Germinal center (tissue), 1 donor: ENCODE data around the gene NEDD4L.
"Not testable (repeated sequence)": the region's sequence is repeated elsewhere in the genome, so short reads cannot be mapped to it uniquely, and the experiment has no call there.

ENCODE experiments used
- DNase-seq: peaks from one replicate; pipeline ENCODE4 v3.0.0; 2012; ENCODE audit warnings: mixed read lengths, low spot score

NEDD4L gene

DNA sequence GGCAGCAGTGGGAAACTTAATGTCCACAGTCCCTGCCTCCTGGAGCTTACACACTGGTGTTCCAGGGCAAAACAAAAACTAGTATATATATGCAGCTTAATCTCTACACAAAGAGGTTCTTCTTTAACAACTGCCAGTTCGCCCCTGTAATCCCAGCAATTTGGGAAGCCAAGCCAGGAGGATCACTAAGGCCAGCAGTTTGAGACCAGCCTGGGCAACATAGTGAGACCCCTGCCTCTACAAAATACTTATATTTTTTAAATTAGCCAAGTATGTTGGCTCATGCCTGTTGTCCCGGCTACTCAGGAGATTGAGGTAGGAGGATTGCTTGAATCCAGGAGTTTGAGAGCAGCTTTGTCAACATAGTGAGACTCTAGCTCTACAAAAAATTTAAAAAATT, 17.2 kb upstream of the NEDD4L start:
- no peak for DNase-seq

DNA sequence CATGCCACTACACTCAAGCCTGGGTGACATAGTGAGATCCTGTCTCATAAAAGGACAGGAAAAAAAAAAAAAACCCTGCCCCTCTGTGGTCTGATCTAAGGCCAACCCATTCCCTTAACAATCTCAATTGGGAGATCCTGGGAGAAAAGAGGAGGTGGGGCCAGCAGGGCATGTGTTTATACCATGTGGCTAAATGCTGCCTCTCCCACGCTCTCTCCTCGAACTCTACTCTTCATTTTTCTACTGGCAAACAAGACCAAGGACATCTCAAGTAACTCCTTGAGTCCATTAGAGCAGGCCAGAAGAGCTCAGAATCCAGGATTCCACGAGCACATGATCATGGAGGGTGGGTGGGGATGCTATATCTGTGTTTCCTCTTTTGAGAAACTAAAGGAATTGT, 16.7 kb upstream of the NEDD4L start:
- no peak for DNase-seq

DNA sequence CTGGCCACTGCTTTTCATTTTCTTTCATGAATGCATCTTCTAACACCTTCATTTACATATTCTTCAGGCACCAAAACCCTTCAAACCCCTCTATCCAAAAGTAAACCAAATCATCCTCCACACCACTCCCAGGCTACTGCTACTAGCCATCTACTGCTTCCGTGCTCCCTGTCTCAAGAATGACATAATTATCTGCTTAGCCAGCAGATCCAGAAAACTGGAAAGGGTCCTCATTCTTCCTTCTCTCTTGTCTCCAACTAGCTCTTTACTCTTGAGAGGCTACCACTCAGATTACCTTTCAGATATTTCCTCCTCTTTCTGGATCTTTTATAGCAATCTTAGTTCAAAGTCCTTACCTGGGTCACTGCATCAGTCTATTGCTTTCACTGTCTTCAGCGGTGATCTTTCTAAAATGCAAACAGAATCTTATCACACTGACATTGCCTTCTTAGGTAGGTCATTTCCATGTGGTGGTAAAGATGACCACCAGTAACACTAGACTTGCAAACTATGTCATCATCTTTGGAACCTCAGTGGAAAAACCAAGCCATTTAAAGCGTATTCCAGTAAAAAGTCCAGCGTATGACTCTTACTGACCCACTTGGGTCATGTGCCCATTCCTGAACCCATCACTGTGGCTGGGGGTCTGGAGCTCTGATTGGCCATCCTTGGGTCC, 15.8 kb upstream of the NEDD4L start:
- no peak for DNase-seq

DNA sequence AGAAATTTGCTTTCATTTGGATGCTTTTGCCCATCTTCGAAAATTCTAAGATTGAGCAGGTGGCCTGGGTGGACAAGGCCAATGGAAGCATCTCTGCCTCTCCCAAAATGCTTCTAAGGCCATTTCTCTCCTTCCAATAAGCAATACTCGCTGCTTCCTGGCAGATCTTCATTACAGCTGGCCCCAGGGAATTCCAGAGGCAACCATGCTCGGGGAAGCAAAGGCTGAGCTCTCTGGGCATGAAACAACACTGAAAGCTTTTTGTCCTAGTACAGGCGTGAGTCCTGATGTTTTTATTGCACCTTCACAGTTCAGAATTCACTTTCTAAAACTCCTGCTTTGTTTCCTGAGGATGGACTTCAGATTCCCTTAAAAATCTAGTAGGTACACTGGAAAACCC, 11.8 kb upstream of the NEDD4L start:
- no peak for DNase-seq

DNA sequence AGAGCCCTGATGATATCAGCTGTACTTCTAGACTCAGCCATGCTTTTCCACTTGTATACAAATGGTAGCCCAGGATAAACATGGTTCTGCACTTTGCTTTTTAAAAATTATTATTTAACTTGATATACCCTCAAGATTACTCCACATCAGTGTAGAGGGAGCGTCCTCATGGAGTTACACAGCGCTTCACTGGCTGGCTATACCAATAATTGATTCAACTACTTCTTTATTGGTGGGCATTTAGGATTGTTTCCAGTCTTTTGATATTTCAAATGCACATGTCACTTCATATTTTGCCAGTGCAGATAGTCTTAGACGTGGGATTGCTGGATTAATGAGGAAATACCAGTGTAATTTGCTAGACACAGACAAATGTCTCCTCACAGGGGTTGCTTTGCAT, 10.8 kb upstream of the NEDD4L start:
- DNase-seq, result no peak

DNA sequence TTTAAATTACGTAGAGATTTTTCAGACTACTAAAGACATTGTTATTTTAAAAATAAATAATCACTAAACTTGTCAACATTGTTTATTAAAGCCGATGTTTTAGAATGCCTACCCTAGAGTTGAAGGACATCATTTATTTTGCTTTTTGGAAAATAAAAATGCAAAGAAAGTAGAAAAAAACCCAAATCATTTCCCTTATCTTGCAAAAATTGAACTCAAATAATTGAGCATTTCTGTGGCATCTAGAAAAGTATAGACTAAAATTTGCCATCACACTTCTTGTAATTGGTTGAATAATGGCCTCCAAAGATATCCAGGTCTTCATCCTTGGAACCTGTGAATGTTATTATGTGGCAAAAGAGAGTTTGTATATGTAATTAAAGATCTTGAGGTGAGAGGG, 9.7 kb upstream of the NEDD4L start:
- DNase-seq, result no peak

DNA sequence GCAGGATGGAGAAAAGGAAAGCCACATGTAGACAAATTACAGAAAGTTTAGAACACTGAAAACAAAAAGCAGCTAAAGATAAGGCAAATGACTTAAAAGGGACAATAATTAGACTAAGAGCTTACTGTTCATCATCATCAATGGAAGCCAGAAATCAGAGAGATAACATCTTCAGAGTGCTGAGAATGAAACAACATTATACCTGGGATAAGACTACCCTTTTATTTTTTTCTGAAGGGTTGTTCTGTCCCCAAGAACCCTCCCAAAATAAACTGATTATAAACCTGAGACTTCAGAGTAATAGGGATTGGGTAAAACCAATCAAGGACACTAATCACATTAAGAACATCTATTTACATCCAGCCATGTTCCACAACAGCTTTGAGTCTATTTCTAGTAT, 6.9 kb upstream of the NEDD4L start:
- DNase-seq, result no peak

DNA sequence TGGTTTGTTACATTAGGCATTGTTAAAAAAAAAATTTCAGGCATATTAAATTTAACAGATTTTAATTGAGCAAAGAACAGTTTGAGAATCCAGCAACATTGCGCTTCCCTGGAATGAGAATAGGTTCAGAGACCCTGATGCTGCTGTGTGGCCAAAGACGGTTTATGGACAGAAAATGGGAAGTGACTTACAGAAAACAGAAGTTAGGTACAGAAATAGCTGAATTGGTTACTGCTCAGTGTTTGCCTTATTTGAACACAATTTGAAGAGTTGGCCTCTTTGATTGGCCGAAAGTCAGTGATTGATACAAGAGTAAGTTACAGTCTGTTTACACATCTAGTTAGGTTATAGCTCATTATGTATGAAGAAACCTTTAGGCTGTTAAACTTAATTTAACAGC, 6.0 kb upstream of the NEDD4L start:
- peak; percentile 19 for DNase-seq

DNA sequence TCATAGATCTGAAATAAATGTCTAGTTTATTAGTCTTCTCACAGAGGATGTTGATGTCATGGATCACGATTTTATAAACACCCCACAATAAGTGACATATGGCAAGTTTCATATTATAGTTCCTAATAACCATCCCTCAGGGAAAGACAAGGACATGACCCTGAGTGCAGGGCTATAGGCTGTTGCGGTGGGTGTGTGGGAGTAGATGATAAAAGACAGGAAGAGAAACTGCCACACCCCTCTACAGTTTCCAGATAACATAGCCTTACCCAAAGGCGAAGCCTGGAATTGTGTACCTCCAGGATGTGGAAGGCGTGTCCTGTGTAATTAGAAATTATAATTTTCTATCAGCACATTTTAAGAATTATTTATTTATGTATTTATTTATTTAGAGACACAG, 2.4 kb upstream of the NEDD4L start:
- no peak for DNase-seq

DNA sequence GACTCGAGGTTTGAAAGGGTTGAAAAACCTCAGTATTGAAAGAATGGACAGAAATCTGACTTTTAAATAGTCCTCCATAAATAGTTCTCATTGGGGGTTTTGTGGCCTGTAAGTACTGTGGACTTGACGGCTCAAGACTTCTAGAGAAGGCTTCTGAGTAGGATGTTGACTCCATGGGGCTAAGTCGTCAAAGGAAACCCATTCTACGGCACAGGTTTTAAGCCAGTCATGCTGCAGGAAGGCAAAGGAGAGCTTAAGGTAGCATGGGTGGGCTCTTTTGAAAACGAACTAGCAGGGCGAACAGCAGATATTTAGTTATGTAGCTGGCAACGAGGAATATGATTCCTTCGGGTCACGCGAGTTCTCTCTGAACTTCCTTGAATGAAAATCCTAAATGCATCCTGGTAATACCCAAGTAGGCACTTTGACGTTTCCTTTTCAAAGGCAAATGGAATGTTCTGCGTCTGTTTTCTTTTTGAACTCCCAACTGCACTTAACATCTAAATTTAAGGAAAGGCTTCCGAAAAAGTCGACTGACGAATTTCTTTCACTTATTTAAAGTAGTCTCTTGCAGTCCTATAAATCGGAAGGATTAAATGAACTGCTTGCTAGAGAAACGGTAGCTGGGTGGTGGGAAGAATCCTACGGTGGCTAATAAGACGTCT, 1.1 kb upstream of the NEDD4L start:
- peak; percentile 11 for DNase-seq

DNA sequence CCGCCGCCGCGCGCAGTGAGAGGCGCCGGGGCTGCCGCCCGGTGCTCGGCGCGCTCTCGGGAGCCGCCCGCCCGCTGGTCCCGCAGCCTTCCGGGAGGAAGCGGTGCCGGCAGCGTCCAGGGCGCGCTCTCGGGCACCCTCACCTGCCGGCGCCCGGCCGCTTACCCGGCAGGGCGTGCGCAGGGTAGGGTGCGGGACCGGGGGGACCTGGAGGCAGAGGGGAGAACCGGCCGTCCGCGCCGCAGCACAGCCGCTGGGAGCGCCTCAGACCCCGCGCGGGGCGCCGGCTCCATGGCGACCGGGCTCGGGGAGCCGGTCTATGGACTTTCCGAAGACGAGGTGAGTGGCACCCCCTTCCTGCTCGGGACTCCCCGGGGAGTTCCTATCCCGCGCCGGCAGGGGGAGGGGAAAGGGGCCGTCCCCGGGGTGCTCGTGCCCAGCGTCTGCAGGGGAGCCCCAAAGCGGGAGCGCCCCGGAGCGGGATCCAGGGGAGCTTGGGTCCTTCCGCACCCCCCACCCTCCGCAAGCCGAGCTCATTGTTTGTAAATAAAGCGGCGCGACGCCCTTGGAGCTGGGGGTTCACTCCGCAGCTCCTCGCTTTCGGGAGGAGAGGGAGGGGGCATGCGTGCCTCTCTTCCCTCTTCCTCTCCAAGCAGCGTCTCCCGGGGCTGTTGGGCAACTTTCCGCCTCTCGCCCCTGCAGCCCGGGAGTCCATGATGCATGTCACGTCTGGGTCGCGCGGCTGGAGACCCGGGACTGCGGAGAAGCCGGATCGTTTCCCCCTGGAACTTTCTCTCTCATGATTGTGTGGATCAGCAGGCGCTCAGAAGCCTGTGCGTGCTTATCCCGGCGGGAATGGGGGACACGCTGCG, 580 bp downstream of the NEDD4L start:
- DNase-seq, result peak; percentile 38

DNA sequence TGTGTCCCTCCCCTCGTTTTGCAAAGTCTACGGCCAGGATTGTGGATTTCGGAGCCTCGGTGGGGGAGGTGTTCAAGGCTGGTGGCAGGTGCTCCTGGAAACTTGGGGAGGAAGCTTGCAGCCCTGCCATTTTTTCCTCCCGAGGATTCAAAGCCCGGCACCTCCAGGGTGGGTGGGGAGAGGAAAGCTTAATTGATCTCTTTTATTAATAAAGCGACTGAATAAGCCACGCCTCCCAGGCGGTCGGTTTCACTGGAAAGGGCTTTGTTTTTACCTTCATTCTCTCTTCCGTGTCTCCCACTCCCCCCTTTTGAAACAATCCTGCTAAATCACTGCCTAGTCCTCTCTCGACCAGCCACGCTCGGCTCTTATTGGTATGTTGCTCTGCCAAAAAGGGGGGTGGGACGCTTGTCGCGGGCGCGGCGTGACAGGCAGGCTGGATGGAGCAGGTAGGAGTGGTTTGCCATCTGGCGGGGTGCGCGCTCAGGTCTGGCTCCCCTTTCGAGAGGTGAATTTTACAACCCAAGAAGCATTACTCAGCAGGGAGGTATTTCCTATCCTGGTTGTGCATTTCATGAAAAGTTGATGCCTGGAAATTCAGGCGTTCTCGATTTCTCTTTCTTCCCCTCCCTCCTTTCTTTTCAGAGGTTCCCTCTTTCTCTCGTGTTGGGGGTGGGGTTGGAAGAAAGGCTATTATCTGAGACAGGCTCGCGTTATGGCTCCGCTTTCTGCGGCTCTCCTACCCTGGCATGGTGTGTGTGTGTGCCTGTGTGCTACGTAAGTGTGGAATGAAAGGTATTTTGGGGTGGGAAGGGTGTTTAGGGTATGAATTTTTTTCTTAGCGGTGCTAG, 1.4 kb downstream of the NEDD4L start:
- peak; percentile 40 for DNase-seq

DNA sequence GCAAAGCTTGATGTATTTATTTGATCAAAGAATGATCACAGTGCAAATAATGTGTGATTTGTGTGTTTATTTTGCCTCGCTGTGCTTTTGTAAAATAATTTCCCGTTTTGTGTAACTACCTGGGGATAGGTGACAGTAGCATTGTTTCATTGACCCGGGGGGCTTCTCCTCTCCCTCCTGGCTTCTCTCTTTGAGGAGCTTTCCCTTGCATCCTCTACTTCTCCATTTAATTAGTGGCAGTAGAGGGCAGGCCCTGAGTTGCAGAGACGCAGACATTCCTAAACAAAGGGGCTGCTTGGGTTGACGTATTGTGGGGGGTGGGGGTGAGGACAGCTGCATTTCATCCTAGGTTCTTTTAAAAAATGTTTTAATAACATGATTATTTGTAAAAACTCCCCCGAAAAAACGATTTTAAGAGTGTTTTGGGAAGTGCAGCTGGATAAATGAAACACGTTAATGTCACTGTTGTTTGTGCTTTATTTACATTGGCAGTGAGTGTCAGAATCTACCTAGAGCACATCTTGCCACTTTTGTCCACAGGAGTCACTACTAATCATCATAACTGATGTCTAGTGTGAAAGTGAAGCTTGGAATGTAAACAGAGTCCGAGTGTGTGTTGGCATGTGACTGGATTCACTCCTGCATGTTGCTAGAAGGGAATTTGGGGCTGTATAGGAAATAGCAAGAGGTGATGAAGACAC, 2.2 kb downstream of the NEDD4L start:
- DNase-seq, result no peak

DNA sequence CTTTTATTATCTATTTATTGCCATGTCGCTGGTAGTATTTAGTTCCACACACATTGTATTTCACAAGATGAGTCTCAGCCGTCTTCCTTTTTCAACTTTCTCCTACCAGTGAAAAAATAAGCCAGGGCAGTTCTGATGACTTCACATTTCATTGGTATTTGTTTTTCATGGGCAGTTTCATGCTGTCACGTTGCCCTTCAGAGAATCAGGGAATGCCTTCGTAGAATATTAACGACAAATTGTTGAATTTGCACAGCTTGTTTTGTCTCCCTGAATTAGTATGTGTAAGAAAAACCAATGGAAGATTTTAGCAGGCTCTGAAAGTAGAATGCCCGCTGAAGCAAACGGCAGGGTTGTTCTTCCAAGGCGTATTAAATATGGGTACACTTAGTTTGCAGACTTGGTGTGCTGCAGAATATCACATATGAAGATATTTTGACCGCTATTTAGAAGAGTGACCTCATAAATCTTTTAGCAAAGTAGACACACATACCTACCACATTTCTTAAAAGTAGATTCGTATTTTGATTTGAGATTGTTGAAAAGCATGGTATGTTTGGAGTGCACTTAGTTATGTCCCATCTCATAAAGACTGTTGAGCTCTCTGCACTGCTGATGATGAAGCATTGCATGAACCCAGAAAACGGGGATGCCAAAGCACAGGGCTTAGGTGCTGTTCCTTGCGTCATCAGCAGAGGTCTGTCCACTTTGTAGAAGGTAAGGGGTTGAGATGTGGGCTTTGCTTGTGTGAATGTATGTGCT, 2.9 kb downstream of the NEDD4L start:
- DNase-seq, result no peak

DNA sequence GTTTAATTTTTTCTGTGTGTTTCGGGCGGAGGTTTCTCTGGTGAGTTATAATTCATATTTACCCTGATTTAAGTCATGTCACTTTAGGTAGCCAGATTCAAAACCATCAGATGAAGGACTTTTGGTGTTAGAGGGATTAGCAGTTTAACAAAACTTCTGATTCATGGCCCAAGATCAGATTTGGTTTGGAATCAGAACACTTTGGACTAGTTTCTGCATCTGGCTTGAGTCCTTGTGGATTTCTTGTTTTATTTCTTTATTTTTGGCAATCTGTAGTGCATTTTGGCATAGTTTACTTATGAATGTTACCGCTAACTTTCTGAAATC, 3.5 kb downstream of the NEDD4L start:
- no peak for DNase-seq

DNA sequence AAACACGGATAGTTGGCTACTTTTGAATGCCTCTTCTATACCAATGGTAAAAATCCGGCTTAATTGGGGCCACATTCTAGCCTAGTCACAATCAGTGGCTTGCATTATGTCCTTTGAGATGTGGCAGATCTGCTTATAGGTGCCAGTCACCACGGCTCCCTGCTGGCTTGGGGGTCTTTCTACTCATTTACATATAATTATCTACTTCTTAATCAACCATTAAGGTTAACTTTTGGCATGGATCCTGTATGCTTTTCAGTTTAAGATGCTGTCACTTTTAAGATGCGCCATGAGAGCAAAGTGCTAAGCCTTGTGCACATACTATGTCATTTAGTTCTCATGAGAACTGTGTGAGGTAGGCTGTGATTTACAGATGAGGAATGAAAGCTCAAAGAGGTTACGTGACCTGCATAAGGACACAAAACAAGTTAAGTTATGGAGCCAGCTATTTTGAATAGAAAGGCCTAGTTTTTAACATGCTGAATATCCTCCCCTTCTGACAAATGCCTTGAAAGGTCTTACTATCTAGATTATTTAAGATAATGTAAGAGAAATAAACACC, 4.1 kb downstream of the NEDD4L start:
- no peak for DNase-seq

DNA sequence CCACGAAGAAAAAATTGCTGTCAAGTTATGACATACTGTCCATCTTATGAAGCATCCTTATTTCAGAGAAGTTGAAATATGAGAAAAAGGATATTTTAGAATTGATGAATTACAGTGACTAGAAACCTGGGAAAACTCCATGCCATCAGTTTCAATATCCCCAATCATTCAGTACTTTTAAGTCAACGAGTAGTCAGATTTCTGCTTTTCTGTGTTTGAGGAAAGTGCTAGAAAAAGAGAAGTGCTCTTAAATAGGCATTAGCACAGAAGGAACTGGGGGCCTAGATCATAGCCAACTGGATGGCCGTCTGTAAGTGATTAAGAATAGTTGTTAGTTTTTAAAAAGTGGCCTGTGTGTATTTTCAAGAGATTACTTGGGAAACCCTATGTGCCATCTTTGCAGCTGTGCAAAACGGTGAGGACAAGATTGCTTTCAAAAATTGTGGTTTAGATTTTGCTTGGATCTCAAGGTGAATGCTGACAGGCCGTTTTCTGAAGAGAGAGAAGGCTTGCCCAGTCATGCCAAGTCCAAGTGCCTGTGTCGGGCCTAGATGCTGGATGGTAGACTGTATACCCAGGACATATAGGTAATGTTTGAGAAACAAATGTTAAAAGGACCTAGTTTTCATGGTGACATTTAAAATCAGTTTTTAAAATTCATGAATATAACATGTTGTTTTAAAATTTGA, 5.1 kb downstream of the NEDD4L start:
- no peak for DNase-seq

DNA sequence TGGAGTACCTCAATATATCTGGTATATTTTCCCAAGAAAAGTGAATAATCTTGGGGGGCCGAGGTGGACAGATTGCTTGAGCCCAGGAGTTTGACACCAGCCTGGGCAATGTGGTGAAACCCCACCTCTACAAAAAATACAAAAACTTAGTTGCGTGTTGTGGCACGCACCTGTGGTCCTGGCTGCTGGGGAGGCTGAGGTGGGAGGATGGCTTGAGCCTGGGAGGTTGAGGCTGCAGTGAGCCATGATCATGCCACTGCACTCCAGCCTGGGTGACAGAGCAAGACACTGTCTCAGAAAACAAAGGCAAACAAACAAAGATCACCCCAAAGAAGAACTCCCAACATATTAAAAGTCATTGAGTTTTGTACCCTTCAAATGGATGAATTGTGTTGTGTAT, 6.9 kb downstream of the NEDD4L start:
- DNase-seq, result not testable (repeated sequence)

DNA sequence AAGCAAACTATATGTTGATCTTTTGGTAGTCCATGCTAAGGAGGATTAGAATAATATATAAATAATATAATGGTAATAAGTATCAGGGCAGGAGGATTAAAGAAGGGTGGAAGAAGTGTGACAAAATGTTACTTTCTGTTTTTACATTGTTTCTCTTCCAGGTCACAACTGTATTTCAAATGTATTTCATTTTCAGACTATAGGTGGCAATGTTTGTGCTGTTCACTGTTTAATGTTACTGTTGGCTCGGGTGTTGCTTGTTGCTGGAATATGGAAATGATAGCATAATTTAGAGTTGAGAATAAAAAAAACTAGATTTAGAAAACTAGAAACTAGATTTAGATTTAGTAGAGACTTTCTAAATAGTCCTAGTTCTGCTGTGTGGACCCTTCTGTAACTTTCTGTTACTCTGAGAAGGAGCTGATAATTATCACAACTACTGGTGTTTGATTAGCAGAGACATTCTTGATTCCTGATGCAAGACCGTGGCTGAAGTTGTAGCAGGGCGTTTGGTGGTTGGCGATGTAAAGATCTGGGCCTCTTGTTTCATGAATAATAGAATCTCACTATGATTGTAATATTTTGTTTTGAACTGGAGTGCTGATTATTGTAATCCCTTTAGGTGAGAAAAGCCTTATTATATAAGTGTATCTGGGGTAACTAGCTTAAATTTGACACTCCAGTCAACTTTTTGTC, 7.9 kb downstream of the NEDD4L start:
- DNase-seq, result peak; percentile 26
